Uterus (tissue), 2 donors: ENCODE results near the gene IL17RD.

ENCODE experiments used
- POLR2A ChIP-seq, 2 donors: fragments of 450-650 bp; IDR thresholded peaks; one replicate each; pipeline ENCODE4 v1.6.1; 2016; ENCODE audit warnings: antibody characterized with exemption in 2 of 2, mild to moderate bottlenecking in 1 of 2, moderate library complexity in 1 of 2
- TF ChIP-seq, protein P1 (sequence below), 4 experiments: fragments of 200-600 bp in 2 of 4; fragments of 450-650 bp in 2 of 4; sonication (generic) in 2 of 4; IDR thresholded peaks; one replicate each; pipeline ENCODE4 v1.5.1; 2016 to 2019; ENCODE audit warnings: antibody characterized with exemption in 4 of 4, mild to moderate bottlenecking in 2 of 4, moderate library complexity in 1 of 4

DNA sequence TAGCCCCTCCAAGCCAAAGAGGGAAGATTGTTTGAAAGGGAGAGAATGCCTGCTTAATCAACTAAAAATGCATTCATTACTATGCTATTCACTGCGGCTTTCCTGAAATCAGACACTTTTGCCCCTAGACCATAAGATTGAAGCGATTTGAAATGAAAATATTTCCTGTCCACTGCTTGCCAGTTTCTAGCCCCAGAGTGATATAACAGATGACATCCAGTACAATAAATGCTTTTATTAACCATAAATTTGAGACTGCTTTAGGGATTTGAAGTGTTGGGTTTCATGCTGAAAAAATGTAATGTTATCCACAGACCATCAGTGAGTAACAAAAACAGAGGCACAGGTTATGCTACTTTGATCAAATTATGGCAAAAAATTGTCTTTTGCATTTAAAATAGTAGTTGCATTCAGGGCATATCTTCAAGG is 14.1 kb downstream of the IL17RD start:
- TF ChIP-seq, protein P1, sequence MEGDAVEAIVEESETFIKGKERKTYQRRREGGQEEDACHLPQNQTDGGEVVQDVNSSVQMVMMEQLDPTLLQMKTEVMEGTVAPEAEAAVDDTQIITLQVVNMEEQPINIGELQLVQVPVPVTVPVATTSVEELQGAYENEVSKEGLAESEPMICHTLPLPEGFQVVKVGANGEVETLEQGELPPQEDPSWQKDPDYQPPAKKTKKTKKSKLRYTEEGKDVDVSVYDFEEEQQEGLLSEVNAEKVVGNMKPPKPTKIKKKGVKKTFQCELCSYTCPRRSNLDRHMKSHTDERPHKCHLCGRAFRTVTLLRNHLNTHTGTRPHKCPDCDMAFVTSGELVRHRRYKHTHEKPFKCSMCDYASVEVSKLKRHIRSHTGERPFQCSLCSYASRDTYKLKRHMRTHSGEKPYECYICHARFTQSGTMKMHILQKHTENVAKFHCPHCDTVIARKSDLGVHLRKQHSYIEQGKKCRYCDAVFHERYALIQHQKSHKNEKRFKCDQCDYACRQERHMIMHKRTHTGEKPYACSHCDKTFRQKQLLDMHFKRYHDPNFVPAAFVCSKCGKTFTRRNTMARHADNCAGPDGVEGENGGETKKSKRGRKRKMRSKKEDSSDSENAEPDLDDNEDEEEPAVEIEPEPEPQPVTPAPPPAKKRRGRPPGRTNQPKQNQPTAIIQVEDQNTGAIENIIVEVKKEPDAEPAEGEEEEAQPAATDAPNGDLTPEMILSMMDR (IDR thresholded peaks at IDR 0.05) = no peak
- no peak for TF ChIP-seq POLR2A (IDR thresholded peaks at IDR 0.05)
